IPS DF 4.7 (cell line): ENCODE results near the gene WWC1.
"Not testable (repeated sequence)": the region's sequence is repeated elsewhere in the genome, so short reads cannot be mapped to it uniquely, and the experiment has no call there.

Source experiments
- DNase-seq: peaks from one replicate; pipeline ENCODE4 v3.0.0-alpha.2; 2013; ENCODE audit warnings: low spot score; ENCODE audit errors: extremely low read depth

WWC1 gene

GRCh38 chr5:168409591-168410458 is 118.4 kb downstream of the WWC1 start:
- no peak for DNase-seq

- DNase-seq, result no peak
These were observed 120.4 kb downstream of the WWC1 start for GRCh38 chr5:168411871-168412270.

DNA sequence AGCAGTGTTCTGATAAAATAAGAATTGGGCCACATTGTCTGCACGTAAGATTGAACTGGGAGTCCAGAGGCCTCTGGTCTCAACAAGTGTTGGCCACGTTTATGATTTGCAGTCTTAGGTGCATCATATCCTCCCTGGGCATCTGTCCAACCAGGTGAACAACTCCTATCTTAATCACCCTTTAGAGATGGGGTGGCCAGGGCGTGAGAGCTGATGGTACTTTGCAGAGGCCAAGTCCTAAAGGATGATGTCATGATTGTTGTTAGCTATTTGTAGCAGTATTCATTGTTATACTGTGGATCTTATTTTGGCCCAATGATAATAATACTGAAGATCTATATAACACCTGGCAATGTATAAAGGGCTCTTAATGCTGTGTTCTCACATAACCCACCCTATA is 121.6 kb downstream of the WWC1 start:
- DNase-seq, result no peak

GRCh38 chr5:168413596-168413995 is 122.2 kb downstream of the WWC1 start:
- no peak for DNase-seq

DNA sequence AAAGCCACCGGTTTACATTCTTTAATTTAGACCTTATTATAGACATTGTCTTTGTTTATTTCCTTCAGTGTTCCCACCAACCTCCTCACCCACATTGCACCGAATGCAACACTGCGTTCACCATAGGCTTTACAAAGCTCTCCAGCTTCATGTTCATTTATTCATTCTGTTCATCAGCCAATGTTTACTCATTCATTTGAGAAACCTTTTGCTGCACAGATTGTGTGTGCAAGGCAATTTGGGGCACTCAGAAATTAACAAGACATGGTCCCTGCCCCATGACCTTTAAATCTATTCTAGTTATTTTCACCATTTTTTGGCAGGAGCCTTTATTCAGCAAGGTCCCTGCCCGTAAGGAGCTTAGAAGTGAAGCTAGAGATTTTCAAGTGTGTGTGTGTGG is 124.0 kb downstream of the WWC1 start:
- no peak for DNase-seq

- DNase-seq, result no peak
These were observed 124.5 kb downstream of the WWC1 start for GRCh38 chr5:168415971-168416370.

DNA sequence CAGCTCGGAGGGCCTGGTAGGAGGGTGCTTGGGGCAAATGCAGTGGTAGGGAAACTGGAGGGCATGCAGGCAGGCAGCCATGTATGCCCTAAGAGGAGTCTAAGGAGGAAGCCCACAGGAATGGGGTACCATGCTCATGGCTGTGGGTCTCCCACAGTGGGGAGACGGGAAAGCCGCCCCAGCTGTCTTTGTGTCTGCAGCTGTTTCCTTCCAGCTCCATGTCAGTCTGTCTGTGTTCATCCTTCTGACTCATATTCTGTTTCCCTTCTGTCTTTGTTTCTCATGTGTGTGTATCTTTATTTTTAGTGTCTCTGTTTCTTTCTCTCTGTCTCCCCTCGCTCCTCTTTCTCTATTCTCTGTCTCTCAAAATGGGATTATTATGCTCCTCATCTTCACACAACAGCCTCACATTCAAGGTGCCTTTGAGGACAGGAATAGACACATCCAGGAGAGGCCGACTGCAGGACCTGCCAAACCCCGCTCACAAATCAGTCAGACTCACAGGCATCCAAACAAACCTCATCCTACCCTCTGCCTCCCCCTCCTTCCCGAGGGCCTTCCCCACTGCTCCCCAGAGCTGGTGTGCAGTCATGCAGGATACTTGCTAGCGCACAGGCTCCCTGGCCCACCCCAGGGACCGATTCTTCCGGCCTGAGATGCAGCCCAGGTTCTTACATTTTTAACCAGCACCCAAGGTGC is 126.4 kb downstream of the WWC1 start:
- no peak for DNase-seq

- DNase-seq, result no peak
These were observed 129.0 kb downstream of the WWC1 start for GRCh38 chr5:168420461-168420860.

DNA sequence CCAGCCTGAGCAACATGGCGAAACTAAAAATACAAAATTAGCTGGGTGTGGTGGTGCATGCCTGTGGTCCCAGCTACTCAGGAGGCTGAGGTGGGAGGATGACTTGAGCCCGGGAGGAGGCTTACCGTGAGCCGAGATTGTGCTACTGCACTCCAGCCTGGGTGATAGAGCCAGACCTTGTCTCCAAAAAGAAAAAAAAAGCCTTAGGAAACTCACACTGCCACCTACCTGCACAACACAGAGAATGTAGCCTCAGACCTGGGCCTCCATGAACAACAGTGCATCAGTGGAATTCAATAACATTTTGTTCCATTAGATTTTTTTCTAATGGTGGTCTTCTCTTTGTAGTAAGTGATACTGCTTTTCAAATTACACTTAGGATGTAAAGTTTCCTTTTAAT is 131.0 kb downstream of the WWC1 start:
- no peak for DNase-seq

DNA sequence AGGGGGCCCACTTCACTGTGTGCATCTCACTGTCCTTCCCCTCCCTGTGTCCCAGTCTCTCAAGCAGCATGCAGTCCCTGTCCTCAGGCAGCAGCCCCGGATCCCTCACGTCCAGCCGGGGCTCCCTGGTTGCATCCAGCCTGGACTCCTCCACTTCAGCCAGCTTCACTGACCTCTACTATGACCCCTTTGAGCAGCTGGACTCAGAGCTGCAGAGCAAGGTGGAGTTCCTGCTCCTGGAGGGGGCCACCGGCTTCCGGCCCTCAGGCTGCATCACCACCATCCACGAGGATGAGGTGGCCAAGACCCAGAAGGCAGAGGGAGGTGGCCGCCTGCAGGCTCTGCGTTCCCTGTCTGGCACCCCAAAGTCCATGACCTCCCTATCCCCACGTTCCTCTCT is 132.0 kb downstream of the WWC1 start:
- no peak for DNase-seq

- DNase-seq, result no peak
These were observed 132.5 kb downstream of the WWC1 start for GRCh38 chr5:168423971-168424370.

GRCh38 chr5:168424594-168425323 is 133.3 kb downstream of the WWC1 start:
- DNase-seq, result no peak

DNA sequence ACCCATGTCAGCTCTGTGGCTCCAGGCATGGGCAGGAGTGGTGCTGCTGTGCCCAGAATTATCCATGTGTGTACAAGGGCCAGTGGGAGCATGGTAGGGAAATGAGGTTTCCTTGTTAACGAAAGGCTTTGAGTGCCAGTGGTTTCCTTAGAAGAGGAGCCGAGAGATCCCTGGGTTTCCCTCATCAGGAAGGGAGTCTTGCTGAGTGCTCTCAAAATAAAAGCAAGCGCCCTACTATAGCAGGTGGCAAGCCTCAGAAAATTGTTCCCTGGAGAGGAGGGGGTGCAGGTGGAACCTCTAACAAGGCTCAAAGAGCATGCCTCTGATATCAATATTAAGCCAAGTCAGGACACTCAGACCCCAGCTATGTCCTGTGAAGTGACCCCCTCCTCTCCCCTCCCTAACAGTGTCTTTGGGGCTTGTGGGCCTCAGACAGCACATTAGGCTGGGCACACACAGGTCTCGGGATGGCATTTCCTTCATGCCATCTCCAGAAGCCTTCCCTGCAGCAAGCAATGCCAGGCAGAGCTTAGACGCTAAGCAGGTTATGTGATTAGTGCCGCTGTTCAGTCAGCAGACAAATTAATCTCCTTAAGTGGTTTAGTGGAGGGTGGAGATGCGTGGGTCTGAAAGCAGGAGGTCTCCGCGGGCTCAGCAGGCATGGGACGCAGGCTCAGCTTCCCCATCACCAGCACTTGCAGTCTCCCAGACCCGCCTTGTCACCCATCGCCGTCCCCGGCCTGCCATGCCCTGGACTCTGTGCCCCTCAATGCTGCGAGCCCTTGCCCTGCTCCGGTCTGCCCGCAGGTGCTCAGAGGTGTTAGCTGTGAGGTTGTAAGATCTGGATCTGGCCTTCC is 134.8 kb downstream of the WWC1 start:
- no peak for DNase-seq

DNA sequence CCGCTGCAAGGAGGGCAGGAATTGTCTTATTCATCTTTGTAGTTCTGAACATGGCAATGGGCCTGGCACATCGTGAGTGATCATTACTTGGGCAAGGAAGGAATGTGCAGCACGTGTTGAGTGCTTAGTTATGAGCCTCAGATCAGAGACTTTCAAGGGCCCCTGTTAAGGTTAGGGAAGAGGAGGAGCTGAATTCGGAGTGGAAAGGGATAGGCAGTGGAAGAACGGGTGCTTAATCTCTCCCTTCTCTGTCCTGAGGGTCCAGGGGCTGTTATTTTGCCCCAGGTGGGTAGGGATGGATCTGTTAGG is 135.4 kb downstream of the WWC1 start:
- no peak for DNase-seq

DNA sequence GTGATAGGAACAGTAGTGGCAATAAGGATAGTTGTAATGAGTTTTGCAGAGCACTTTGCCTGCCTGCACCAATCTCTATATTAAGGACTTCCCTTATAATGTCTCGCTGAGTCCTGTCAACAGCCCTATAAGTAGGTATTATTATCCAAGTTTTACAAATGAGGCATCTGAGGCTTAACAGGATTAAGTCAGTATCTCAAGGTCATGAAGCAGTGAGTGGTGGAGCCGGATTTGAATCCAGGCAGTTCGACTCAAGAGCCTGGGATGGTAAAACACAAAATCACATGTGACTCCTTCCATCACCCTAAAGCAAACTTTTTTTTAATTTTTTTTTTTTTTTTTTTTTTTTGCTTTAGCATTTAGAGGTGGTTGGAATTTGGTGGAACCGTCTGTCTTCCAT is 135.8 kb downstream of the WWC1 start:
- no peak for DNase-seq

DNA sequence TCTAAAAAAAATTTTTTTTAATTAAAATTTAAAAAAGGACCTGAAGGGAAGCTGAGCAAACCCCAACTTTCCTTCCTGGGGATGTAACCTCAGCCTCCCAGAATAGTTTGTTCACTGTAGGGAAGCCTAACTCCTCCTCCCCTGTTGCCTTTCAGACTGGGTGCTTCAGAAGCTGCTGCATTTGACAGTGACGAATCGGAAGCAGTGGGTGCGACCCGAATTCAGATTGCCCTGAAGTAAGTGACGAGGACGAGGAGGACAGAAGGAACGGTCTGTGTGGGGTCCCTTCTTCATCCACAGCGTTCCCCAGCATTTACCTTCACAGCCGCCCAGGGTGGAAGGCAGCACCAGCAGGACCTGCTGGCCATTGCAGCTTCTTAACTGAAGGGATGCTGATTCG is 137.1 kb downstream of the WWC1 start:
- no peak for DNase-seq

DNA sequence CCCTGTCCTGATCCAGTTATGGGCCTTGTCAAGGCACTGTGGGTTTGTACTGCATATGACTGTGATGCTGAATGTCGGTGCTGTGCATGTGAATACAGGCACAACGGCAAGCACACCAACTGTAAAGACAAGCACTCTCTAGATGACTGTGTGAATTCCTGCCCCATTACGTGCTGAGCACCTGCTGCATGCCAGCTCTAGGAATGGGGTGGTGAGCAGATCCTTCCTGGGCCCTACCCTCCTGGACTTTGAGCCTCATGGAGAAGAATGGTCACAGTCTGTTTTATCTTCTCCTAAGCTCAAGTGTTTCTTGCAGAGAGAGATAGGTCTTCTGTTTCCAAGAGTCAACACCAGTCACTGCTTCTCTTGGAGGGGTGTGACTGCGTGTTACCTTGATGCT is 138.9 kb downstream of the WWC1 start:
- DNase-seq, result no peak

DNA sequence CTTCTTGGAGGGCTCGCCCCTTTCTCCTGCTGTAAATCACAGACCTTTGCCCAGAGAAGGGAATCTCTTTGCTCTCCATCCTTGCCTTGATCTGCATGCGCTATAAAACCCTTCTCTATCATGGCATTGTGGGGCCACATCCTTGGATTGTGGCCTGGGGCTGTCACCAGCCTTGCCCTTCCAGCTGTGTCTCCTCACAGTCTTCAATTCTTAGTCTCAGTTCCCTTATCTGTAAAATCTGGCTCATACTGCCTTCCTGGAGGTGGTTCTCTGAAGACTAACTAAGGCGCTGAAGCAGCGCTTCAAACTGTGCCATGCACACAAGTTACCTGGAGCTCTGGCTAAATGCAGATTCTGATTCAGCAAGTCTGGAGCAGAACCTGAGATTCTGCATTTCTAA is 141.5 kb downstream of the WWC1 start:
- no peak for DNase-seq

GRCh38 chr5:168434001-168434400 is 142.6 kb downstream of the WWC1 start:
- DNase-seq, result no peak

DNA sequence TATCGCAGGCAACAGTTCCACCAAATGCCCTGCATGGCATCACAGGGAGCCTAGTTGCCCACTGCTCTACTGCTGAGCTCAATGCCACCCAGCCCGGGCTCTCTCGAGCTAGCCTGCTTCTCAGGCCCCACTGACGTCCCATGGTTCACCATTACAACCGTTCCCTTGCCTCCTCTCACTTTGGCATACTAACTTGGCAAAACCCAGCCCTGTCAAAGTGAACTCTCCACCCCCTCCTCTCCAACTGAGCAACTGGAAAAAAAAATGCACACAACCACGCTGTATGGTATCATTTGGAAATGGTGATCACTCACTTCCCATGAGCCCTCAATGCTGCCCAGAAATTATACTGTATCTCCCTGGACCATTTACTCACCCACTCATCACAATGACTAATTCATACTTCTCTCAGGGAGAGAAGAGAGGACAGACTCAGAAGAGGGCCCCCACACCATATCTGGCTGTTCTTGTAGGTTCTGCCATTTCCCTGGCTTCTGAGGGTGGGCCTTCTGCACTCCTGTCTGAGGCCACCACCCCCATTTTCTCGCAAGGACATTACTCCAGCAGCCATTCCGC is 143.4 kb downstream of the WWC1 start:
- no peak for DNase-seq

DNA sequence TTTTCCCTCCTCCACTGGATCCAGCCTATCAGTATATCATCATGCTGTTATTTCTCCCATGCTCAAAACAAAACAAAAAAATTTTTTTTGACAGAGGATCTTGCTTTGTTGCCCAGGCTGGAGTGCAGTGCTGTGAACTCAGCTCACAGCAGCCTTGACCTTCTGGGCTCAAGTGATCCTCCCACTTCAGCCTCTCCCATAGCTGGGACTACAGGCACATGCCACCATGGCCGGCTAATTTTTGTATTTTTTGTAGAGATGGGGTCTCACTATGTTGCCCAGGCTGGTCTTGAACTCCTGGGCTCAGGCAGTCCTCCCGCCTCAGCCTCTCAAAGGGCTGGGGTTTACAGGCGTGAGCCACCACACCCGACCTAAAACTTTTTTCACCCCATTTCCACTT is 143.9 kb downstream of the WWC1 start:
- DNase-seq, result not testable (repeated sequence)
